Non-pigmented ciliary epithelial cell (primary cell): ENCODE data around the gene RFXANK.
A peak's percentile ranks its signal among the peaks of the same experiment; 100 is the strongest.
"Not testable (repeated sequence)": the region's sequence is repeated elsewhere in the genome, so short reads cannot be mapped to it uniquely, and the experiment has no call there.

Experiments
- DNase-seq: peaks from one replicate; pipeline ENCODE4 v3.0.0-alpha.2; 2010; ENCODE audit warnings: low read depth

The RFXANK gene, protein sequence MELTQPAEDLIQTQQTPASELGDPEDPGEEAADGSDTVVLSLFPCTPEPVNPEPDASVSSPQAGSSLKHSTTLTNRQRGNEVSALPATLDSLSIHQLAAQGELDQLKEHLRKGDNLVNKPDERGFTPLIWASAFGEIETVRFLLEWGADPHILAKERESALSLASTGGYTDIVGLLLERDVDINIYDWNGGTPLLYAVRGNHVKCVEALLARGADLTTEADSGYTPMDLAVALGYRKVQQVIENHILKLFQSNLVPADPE

GRCh38 chr19:19192078-19192882 lies at the start of gene RFXANK, which contains the start of gene BORCS8:
Gene RFXANK (plus strand): TSS chr19:19192258. CDS start chr19:19193947, 1,689 bp downstream.
Gene BORCS8 (minus strand): TSS chr19:19192152. CDS start chr19:19192117, 35 bp downstream.
- DNase-seq, result peak; percentile 92

DNA sequence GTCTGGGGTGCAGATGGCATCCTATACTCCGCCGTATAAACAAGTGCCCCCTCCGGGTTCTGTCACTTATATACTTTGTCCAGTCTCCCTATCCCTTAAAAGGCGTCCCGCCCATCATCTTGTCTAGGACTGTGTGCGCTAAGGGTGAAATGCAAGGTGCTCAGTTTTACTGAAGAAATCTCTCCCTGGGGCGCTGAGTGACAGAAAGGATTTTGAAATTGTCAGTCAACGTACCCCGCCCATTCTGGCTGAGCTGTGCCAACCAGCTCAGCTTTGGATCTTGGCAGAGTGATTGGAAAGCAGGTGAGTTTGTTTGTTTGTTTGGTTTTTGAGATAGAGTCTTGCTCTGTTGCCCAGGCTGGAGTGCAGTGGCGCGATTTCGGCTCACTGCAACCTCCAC lies 49.7 kb upstream of the RFXANK start:
- DNase-seq, result no peak

- DNase-seq, result no peak
Measured at GRCh38 chr19:19145281-19145680, 46.8 kb upstream of the RFXANK start.

DNA sequence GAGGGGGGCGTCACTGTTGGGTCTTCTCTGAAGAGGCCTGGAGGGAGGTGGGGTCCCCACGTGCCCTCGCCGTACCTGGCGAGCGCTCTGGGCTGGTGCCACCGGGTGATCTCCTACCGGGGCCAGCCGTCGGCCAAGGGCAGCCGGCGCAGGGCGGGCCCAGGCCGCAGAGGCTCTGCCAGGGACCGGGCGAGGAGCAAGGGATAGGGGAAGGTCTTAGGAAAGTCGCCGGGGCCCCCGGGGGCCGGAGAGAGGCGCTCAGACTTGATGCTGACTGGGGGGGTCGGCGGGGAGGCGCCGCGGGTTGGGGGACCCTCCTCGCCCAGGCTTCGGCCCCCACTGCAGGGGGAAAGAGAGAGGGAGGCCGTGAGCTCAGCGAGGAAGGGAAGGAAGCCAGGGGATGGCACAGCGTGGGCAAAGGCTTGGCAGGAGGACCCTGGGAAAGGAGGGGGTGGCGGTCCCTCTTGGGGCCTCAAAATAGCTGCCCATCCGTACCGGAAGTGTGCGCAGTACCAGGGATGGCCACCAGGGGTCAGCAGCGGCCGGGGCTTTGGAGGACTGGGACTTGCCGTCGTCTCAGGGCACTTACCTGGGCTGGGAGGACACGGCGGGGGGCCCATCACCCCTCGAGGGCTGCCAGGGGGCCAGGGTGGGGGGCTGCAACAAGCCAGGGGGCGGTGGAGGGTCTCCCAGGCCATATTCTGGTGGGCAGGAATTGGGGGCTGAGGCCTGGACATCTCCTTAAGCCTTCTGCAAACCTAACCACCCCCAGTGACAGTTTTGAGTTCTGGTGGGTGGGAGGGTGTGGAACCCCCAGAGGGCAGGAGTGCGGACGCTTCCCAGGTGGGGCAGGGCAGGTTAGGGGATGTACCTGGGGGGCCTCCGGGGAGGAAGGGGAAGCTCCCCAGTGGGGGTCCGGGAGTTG lies 46.1 kb upstream of the RFXANK start:
- peak; percentile 11 for DNase-seq

- no peak for DNase-seq
Measured at GRCh38 chr19:19146865-19147264, 45.2 kb upstream of the RFXANK start.

- no peak for DNase-seq
Measured at GRCh38 chr19:19147344-19147743, 44.7 kb upstream of the RFXANK start.

- DNase-seq, result not testable (repeated sequence)
Measured at GRCh38 chr19:19148504-19148903, 43.6 kb upstream of the RFXANK start.

DNA sequence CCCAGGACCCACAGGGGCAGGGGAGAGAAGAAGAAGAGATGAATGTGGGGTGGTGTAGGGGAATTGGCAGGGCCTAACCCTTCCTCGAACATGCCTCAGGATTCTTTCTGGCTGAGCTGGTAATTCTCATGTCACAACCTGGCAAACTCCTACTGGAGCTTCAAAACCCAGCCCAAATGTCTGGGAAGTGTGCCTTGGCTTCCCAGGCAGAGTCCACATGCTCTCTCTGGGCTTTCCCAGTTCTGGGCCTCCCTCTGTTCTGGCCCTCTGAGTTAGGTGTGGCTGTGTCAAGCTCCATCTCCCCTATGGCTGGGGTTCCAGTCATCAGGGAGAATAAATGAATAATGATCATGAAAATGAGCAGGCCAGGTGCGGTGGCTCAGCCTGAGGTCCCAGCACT lies 42.6 kb upstream of the RFXANK start:
- DNase-seq, result no peak

DNA sequence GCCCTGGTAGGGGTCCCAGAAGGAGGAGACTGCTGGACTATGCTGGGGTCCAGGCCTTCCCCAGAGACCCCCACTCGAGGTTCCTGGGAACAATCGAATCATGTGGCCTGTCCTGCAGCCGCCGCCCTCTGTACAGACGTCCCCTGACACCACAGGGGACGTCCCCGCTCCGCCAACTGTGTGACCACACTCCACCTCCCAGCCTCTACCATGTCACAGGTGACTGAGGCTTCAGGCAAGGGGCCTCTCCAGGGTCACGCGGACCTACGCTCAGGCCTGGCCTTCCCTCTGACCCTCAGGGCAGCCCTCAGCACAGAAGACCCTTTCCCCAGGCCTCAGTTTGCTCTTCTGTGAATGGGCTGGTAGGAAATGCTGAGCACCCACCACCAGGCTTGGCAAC lies 40.6 kb upstream of the RFXANK start:
- DNase-seq, result no peak

- no peak for DNase-seq
Measured at GRCh38 chr19:19152668-19153384, 39.2 kb upstream of the RFXANK start.

GRCh38 chr19:19154768-19155494 lies 37.1 kb upstream of the RFXANK start:
- no peak for DNase-seq

- DNase-seq, result no peak
Measured at GRCh38 chr19:19155495-19156219, 36.4 kb upstream of the RFXANK start.

DNA sequence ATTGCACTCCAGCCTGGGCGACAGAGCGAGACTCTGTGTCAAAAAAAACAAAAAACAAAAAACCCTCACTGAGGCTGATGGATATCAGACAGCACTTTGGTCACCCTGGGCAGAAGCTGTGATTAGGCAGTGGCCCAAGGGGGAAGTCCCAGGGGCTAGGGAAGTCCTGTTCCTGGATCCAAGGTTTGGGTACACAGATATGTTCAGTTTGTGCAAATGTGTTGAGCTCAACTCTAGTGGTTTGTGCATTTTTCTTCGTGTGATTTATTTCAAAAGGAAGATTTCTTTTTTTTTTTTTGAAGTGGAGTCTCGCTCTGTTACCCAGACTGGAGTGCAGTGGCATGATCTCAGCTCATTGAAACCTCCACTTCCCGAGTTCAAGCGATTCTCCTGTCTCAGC lies 34.2 kb upstream of the RFXANK start:
- no peak for DNase-seq

DNA sequence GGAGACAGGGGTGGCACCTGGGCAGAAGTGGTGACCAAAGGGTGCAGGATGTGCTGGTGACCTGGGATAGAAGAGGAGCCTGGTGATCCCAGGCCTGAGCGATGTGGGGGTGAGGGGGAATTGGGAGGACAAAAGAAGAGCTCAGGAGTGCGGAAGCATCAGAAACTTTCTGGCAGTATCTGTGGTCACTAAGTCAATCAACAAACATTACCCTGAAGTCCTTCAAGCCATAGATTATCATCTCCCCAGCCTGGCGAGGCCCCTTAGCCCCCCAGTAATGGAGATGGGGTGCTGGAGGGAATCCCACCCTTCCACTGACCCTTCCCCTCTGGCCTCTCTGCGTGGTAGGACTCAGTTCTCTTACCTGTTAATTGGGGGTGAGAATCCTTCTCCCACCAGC lies 32.5 kb upstream of the RFXANK start:
- DNase-seq, result no peak

- DNase-seq, result no peak
Measured at GRCh38 chr19:19160461-19161035, 31.5 kb upstream of the RFXANK start.

- DNase-seq, result no peak
Measured at GRCh38 chr19:19162495-19162894, 29.6 kb upstream of the RFXANK start.

DNA sequence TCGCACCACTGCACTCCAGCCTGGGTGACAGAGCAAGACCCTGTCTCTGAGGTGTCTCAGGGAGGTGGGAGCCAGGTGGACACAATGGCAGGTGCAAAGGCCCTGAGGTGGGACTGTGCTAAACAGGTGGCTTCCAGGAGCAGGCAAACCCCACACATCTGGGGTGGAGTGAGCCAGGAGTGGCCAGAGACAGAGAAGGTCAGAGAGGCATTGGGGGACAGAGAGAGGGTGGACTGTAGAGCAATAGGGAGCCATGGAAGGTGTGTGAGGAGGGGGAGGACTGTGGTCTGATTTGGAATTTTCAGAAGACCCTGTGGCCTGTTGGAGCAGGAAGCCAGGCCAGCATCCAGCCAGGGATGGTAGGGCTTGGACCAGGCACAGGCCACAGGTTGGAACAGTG lies 26.7 kb upstream of the RFXANK start:
- no peak for DNase-seq

DNA sequence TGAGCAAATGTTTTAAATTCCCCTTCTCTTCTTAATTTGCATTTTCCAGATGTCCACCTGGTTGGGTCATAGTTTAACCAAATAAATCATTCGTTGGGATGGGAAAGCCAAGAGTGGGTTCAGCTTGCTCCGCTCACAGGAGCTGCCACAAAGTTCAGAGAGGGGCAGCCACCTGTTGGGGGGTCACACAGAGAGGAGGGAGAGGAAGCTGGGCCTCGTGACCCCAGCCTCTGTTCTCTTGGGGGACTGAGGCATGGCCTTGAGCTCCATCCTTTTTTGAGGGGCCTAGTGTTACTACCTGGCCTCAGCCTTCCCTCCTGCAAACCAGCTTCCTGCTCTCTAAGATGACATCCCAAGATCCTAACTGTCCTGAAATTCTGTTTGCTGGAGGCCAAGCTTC lies 24.4 kb upstream of the RFXANK start:
- DNase-seq, result no peak

GRCh38 chr19:19169236-19170052 lies 22.6 kb upstream of the RFXANK start:
- DNase-seq, result no peak
